HG03045 (cell line): ENCODE measurements around the gene RELT.

Source experiments
- ATAC-seq: cut with Tn5 transposase; IDR thresholded peaks from one replicate; pipeline ENCODE4 v1.9.1; 2021; ENCODE audit warnings: mild to moderate bottlenecking, moderate library complexity; ENCODE audit not compliant: unreplicated experiment

The RELT gene

DNA sequence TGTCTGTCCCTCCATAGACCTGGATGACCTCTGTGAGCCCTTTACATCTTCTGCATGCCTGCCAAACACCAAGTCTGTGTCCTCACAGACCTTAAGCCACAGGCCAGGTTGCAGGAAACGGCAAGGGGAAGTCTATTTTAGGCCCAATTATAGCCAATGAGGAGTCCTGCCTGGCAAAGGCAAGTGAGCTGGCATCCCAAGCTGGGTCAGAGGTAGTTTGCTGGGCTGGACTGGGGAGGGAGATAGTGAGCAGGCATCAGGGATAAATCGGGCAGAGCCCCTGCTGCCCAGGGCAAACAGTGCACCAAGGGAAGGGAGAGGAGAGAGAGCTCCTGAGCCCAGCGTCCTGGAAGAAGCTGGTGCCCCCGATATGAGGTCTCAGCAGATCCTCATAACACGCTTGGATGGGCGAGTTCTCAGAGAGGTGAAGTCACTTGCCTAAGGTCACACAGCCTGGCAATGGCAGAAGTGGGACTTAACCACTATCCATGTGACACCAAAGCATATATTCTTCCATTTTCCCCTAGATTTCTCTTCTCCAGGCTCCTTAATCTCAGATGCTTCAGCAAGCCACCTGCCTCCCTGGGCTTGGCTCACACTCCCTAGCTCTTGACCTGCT, 3.7 kb upstream of the RELT start:
- no peak for ATAC-seq

DNA sequence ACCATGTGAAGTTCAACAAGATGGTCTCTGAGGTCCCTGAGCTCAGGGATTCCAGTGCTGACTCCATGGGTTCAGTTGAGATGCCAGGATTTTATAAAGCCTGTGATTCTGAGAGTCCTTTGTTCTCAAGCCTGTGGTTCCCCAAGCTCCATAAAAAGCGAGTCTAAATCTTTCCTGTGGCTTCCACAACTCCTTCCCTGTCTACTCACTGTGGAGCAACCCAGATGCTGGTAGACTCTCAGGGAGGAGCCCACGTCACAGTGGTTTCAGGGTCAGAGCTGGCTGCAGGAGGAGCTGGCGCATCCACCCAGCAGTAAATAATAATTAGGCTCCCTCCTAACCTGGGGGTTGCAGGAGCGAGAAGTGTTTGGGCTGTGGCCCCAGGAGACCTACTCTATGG, 2.0 kb upstream of the RELT start:
- no peak for ATAC-seq

DNA sequence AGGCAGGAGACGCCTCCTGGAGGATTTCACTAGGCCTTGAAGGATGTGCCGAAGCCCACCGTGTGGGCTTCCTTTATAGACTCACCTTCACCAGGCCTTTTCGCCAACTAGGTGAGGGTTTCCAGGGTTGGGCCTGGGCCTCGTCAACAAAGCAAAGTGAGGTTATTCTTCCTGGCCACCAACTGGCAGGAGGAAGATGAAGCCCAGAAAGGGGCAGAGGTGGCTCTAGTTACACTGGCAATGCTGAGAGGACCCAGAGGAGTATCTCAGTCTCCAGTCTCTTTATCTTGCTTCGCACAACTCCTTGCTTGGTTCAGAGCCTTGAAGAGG, 404 bp upstream of the RELT start:
- ATAC-seq = no peak

DNA sequence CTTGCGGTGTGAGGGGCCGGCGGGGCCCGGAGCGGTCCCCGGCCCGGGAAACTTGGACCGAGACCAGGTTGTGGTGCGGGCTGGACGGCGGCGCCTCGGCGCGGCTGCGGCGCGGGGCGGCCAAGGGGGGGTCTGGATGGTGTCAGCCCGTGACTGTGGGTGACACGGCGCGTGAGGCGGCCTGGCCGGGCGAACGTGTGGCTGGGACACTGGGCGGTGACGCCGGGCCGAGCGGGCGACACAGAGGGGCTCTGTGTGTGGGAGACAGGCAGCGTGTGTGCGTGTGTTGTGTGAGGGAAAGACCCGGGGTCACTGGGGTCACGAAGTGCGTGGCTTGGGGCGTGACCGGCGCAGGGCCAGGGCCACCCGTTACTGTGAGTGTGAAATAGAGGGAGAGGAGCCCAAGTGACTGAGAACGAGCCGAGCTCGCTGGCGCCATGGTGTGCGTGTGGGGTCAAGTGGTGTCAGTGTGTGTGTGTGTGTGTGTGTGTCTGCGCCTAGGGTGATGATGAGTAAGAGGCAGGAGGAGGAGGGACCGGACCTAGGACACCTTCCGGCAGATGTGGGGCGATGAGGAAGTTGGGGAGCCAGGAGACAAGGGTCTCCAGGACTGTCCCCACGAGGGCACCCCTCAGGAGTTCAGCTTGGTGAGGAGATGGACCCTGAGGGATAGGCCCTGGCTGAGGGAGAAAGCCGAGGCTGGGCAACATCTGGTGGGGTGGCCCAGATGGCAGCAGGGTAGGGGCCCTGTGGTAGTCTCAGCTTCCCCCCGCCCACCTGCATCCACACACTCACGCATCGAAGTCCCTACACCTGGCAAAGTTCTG, 817 bp downstream of the RELT start:
- ATAC-seq = peak; percentile 26

DNA sequence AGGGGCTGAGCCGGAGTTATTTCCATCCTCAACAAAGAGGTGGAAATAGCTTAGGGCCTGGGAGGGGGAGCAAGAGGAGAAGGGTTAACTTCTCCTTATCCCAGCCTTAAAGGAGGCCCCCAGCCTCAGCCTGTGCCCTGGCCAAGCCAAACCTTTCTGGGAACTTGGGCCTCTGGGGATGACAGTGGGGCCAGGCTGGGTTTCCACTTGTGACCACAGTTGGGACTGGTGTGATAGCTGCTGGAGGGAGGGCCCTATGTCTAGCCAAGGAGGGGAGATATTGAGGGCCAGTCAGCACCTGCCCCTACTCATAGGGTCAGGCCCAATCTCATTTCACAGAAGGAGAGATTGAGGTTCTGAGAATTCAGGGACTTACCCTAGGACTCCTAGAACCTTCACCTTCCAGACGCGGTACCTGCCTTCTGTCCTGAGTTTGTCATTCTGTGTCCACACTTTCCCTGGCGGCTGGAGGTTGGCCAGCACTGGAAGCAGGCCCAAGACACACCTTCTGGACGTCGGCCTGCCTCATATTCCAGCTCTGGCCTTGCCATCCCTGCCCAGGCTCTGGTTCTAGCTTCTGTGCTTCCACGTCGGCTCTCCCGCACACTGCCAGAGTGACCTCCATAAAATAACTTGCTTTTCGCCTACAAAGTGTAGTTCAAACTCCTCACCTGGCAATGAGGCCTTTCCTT, 3.1 kb downstream of the RELT start:
- no peak for ATAC-seq

DNA sequence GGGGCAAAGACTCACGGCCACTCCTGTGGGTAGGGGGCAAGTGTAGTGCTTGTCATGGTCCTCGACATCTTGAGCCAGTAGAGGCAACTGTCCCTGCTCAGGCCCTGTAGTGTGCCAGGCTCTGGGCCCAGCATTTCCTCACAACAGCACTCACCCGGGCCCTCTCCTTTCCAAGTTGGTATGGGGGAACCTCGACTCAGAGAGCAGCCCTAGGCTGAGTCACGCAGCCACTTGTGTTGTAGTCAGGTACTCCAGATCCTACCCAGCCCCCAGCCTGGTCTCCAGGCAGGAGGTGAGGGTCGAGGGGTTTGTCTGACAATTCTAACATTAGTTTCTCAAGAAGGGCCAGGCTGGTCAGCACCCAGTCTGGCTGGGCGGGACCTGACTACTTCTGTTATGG, 4.1 kb downstream of the RELT start:
- ATAC-seq = no peak

DNA sequence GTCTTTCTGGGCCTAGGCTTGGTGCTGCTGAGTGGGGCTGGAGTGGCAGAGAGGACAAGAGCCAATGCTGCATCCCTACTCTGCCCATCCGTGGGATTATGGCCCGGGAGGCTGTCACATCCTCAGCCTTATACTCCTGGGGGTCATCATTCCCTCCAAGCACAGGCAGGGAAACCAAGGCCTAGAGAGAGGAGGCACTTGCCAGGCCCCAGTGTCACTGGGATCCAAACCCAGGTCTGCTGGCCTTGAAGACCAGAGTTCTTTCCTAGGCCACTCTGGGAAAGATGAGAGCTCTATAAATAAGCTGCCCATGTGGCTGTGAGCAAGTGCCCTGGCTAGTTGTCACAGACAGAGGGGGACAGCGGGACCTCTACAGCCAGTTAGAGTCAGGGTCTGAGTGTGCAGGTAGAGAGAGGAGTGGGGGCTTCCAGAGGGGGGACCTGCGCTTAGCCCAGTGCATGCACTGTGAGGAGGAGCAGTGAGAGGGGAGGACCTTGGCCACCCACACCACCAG, 4.8 kb downstream of the RELT start:
- ATAC-seq = no peak

DNA sequence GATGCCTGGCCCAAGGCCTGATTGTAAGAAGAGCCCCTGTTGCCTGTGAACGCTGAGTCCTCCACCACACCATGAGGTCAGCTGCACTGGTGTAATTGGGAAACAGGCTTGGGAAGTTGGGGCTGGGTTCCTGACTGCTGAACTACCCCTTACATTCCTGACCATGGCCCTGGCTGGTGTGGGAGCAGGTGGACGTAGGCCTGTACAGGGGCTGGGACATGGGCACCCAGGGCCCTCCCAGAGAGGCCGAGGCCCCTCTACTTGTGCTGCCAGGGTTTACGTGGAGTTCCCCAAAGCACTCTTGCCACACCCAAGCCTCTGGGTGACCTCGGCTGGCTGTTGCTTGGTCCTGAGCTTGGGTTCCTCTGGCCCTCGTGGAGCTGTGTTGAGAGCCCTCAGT, 5.4 kb downstream of the RELT start:
- ATAC-seq = no peak

DNA sequence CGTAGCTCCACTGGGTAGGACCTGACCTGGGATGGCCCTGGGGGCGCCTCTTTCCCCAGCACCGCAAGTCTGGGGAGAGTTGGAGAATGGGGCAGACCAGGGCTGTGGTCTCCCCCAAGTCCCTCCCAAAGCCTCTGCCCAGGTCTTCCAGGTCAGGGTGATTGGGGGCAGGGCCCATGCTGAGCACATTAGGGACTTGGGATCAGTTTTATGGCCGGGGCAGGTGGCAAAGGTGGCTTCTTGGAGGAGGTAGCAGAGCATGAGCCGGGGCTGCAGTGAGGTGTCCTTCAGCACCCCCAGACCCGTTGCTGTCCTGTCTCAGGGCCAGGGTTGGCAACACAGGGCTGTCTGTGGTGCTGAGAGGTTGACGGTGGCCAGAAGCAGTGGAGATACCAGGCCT, 6.0 kb downstream of the RELT start:
- no peak for ATAC-seq

DNA sequence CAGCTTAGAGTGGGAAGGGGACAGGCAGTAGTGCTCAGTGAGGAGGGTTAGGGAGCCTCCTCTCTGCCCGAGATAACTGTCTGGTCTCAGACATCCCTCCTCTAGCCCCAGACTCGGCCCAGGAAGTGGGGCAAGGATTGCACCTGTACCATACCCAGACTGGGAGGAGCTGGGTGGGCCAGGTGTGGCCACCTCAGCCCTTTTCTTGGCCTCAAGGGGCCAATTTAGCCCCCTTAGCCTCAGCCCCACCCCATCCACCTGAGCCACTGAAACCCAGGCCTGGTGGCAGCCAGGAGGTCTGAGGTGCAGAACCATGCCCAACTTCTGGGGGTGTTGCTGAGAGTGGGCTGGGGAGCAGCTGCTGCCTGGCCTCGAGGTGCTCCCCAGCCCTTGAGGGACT, 6.5 kb downstream of the RELT start:
- no peak for ATAC-seq

DNA sequence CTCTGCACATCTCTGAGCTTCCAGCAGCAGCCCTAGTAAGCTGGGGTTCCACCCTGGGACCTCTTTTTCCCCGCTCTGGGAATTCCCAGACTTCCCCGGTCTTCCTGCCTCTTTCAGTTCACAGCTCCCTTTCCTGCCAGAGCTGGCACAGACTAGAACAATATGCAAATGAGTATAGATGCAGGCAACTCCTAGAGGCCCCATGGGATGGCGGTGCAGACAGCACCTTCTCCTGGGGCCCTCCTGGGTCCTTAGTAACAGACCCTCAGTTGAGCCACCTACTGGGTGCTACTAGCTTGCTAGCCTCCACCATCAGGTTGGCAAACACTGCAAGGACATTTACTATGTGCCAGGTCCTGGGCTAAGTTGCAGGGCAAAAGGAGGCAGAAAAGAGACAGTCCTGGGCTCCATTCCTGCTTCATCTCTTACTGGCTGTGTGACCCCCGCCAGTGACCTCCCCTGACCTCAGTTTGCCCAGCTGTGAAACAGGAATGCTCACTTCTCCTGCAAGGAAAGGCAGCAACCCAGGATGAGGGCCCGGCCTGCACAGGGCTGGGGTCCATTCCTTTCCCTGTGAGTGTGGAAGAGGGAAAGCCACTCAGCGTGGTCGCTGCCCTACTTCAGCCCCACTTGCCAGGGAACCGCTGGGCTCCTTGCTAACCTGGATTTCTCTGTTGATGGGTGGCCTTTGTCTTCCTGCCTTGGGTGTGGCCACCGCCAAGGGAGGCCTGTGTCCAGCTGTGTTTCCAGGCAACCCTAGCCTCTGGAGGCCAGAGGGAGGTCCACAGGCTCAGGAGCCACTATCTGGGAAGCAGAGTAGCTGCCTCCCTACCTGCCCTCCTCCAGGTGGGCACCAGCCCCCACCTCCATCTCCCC, 7.3 kb downstream of the RELT start:
- ATAC-seq = no peak

DNA sequence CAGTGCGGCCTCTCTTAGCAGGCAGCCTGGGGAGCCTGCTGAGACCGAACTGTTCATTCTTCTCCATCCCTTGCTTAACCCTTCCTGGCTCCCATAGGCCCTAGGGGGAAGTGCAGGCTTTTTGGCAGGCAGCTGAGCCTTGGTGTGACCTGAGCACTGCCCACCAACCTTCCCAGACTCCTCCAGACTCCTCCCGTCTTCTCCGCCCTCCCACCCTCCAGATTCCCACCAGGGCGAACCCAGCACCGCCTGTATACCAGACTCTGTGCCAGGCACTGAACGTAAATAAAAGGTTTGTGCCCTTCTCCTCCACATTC, 7.9 kb downstream of the RELT start:
- no peak for ATAC-seq

DNA sequence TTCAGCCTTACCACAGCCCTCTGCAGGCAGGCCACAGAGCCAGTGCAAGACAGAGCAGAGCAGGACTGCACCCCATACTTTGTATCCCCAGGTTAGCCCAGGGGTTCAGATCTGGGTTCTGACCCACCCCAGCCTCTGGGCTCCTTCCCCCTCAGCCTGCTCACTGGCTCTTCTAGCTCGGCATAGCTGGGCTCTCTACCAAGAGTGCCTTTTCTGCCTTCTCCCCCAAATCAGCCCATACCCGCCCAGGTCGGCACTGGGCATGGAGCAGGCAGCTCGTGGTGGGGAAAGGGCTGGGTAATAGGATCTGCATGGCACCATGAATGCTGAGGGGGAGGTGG, 8.3 kb downstream of the RELT start:
- peak; percentile 1 for ATAC-seq

DNA sequence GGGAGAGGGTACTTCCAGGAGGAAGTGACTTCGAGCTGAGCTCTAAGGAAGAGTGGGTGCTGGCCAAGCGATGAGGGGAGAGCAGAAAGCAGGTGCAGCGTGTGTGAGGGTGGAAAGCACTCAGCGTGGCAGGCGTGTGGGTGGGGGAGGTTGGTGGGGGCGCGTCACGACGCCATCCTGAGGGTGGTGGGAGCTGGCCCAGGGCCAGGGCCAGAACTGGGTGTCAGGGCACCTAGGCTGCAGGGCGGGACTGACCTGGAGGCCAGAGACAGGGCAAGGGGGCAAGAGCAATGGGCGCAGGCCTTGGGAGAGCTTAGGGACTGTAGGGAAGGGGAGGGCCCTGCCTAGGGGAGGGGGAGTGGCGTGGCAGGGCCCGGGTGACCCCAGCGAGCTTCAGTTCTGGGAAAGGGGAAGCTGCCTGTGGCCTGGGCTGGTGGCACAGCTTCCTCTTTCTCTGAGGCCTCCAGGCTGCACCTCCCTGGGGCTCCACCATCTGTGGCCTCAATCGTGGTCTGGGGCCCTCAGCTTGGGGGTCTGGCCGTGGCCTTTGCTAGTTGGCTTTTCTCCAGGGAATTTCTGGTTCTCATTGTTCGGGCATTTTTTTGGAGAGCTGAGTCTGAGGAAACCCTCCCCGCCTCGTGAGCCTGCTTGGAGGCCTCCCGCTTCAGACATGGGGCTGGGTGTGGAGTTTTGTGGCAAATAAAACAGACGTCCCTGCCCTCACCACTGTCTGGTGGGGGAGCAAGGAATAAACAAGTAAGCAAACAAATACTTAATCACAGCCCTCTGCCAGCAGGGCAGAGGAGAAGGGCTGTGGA, 8.9 kb downstream of the RELT start:
- peak; percentile 32 for ATAC-seq

DNA sequence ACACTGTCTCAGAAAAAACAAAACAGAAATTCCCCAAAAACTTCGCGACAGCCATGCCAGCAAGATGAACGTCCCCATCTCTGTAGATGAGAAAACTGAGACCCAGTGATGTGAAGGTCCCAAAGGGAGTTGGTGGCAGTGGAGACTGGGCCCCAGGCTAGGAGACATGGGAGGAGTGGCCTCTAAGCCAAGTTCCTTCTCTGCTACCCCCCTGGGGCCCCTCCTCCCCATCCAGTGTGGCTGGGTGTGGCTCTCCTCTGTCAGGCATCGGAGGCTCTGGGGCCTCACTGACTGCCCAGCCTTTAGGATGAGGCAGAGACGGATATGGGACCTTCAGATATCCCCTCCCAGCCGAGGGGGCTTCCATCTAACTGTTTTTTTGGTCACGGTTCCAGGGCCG, 9.8 kb downstream of the RELT start:
- no peak for ATAC-seq

DNA sequence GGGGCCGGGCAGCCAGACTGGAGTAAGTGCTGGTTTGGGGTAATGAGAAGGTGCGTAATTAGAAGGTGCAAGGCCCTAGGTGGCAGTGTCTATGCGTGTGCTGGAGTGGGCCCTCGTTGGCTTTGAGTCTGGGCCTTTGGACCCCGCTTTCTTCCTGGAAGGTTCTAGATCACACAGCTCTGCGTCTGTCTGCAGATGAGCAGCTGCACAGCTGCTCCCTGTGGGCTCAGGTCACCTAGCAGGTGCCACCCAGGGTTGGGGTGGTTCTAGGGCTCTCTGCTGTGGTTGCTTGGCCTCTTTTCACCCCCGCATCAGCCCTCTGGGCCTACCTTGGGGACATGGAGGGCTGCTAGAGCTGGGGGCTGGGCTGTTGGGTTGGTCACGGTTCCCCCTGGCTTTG, 10.3 kb downstream of the RELT start:
- ATAC-seq = no peak

DNA sequence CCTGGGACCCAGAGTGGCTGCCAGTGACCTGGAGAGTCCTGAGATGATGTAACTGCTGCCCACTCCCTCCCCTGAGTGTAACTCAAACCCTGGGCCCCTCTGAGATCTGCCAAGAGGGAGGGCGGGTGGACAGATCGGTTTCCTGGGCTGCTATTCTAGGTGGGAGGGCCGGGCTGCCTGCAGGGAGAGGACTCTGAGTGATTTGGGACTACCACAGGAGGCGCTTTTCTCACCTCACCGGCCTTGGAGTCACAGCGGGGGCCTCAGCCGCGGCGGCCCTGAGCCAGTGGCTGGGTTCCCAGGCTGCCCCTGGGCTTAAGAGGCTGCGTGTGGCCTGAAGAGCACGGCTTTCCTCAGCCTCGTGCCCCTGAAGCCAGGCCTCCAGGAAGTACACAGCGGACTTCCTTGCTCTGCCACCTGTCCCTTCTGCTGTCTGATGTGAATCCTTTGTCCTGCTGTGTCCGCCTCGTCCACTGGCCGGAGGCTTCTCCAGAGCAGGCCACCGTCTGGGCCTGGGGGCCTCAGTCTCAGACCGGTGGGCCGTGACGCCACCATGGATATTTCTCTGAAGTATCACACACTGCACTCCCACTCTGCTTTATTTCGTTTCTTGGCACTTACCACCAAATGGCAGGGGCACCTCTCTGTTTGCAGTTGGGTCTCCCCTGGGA, 11.5 kb downstream of the RELT start:
- no peak for ATAC-seq

DNA sequence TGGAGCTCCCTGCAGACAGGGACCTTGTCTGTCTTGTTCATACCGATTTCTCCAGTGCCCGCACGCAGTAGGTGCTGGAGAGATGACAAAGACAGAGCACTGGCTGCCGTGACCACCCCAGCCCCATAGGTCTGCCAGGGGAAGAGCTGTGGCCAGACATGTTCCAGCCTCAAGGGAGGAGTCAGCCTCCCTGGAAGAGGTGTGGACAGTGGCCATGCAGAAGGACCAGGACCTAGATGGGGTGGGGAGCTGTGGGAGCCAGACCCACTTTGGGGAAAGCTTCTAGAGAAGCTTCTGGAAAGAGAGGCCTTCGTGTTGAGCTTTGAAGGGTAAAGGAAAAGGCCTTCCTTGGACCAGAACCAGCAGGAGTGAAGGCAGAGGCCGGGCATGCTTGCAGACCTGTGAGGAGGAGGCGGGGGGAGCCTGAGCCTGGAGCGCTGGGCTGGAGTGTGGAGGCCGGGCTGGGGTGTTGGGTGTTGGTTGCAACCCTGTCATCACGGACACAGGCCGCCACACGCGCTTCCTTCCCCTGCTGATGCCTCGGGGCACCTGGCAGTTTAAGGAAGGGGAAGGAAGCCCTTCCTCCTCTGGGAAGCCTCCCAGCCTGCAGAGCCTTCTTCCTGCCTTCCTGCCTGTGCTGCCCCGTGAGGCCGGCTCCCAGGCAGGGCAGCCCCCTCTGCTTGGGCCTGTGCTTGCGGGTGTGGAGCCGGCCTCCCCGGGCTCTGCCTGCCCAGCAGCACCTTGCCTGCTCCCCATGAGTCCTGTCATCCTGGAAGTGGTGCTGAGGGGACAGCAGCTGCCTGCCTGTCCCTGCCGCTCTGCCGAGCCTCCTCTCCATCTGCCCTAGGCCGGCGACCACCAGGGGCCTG, 12.3 kb downstream of the RELT start:
- ATAC-seq = no peak

DNA sequence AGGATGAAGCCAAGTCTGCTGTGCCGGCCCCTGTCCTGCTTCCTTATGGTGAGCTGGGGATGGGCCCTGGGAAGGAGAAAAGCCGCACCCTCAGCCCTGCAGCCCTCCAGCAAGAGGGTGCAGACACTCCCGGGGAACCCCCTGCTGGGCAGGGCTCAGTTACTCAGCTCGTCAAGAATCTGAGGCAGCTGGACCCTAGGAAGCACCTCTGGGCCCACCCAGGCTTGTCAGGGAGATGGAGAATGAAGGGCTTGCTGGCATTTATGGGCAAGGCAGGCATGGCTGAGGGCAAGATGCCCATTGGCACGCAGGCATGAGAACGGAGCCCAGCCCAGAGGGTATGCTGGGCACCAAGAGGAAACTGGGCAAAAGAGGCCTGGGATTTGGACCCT, 12.9 kb downstream of the RELT start:
- ATAC-seq = no peak
